Measurements from ENCODE around the gene FAM219B.
A peak's percentile ranks its signal among the peaks of the same experiment; 100 is the strongest.
"Not testable (repeated sequence)": the region's sequence is repeated elsewhere in the genome, so short reads cannot be mapped to it uniquely, and the experiment has no call there.

Gene FAM219B

DNA sequence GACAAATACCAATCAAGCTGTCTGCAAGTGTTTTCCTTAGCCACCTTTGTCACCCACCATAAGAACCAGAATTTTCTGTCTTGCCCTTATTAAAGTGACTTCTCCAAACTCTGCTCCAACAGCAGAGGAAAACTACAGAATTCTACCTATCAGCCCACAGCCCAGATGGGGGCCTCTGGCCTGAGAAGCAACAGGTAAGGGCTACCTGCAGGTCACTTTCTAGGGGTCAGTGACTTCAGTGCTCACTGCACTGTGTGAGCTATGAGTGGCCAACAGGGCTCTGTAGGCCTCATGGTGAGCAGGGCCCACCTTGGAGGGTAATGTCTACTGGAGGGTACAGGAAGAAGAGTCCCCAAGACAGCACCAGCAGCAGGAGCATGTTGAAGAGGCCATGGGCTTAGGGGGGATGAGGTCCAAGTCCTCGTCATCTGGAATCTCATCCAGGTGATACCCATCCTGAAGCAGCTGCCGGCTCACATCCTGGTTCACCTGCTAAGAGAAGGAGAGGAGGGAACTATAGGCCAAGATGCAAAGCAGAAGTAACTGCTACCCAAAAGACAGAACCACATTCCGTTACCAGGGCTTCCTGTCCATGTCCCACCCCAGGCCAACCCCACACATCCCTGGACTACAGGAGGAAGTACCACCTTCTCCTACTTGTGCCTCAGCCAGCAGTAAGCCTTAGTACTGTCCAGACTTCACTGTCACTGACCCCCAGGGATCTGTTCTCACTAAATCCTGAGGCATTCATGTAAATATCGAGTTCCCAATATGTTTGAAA, 4.2 kb downstream of the FAM219B start:
- Histone ChIP-seq H3K18ac (ENCODE audit: low read length) (no peak overlapping the region), H3K79me1 (ENCODE audit: low read length) (peaks cover 10% of the 10 kb centered on the region), H3K56ac (ENCODE audit: low read length) (no peak overlapping the region), H2AK5ac (ENCODE audit: low read length) (no peak overlapping the region), H3K9ac (ENCODE audit: low read length) (no peak overlapping the region), H3K4me2 (ENCODE audit: low read length) (no peak overlapping the region), H3K23ac (ENCODE audit: low read length) (no peak overlapping the region), H3K4ac (ENCODE audit: low read depth, low read length) (no peak overlapping the region), H2BK5ac (ENCODE audit: low read length) (no peak overlapping the region), H3K79me2 (ENCODE audit: control insufficient read depth, insufficient read depth, low read length) (peaks cover 10% of the 10 kb centered on the region), H3K4me1 (ENCODE audit: control insufficient read depth, low read depth, low read length) (peaks cover 3% of the 10 kb centered on the region), H2BK15ac (replicated peaks; ENCODE audit: low read depth) (no peak overlapping the region), H4K8ac (ENCODE audit: low read depth, low read length) (no peak overlapping the region), H2BK120ac (ENCODE audit: low read depth, low read length) (no peak overlapping the region), H3K36me3 (ENCODE audit: control insufficient read depth, insufficient read depth, low read length) (peaks cover 19% of the 10 kb centered on the region), H3K4me3 (ENCODE audit: low read length) (no peak overlapping the region), H3K27me3 (ENCODE audit: insufficient read depth, low read length, poor library complexity) (no peaks in the 10 kb centered on the region), H3K27ac (ENCODE audit: low read depth, low read length) (no peak overlapping the region), H4K5ac (ENCODE audit: low read length) (no peak overlapping the region)
- no CpG with 5 or more reads among the region's 4 CpGs for WGBS (ENCODE audit: extremely low coverage, insufficient coverage, low lambda C conversion rate)
- DNase-seq = no peak

DNA sequence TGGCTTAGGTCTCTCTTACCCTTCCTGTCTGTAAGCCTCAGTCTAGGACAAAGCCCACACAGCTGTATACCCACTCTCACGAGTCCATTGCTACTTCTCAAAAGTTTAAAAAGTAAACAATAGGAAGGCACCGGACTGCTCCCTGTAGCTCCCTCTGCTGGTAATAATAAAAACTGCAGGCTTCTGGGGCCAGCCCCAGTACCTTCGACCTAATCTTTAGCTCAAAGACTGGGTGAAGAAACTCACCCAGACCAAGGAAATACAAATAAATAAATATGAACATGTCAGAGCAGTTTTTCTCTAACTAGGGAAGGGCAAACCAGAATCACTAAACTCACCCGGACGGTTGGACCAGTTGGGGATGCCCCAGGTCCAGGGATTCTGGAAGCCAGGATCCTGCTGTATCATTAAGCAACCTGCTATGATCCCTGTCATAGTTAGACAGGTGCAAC, 5.0 kb downstream of the FAM219B start:
- Histone ChIP-seq H2BK5ac (ENCODE audit: low read length) (no peak overlapping the region), H2BK120ac (ENCODE audit: low read depth, low read length) (no peak overlapping the region), H4K5ac (ENCODE audit: low read length) (no peak overlapping the region), H3K9ac (ENCODE audit: low read length) (no peak overlapping the region), H3K36me3 (ENCODE audit: control insufficient read depth, insufficient read depth, low read length) (peaks cover 19% of the 10 kb centered on the region), H3K18ac (ENCODE audit: low read length) (no peak overlapping the region), H4K8ac (ENCODE audit: low read depth, low read length) (no peak overlapping the region), H3K4me3 (ENCODE audit: low read length) (no peak overlapping the region), H3K27me3 (ENCODE audit: insufficient read depth, low read length, poor library complexity) (no peaks in the 10 kb centered on the region), H3K56ac (ENCODE audit: low read length) (no peak overlapping the region), H3K4me2 (ENCODE audit: low read length) (no peak overlapping the region), H2AK5ac (ENCODE audit: low read length) (no peak overlapping the region), H2BK15ac (replicated peaks; ENCODE audit: low read depth) (no peak overlapping the region), H3K4ac (ENCODE audit: low read depth, low read length) (no peak overlapping the region), H3K23ac (ENCODE audit: low read length) (no peak overlapping the region), H3K4me1 (ENCODE audit: control insufficient read depth, low read depth, low read length) (peaks cover 3% of the 10 kb centered on the region), H3K79me2 (ENCODE audit: control insufficient read depth, insufficient read depth, low read length) (peaks cover 10% of the 10 kb centered on the region), H3K79me1 (ENCODE audit: low read length) (peaks cover 10% of the 10 kb centered on the region), H3K27ac (ENCODE audit: low read depth, low read length) (no peak overlapping the region)
- WGBS (ENCODE audit: extremely low coverage, insufficient coverage, low lambda C conversion rate) = no CpG with 5 or more reads among the region's 5 CpGs
- DNase-seq = peak; percentile 49

DNA sequence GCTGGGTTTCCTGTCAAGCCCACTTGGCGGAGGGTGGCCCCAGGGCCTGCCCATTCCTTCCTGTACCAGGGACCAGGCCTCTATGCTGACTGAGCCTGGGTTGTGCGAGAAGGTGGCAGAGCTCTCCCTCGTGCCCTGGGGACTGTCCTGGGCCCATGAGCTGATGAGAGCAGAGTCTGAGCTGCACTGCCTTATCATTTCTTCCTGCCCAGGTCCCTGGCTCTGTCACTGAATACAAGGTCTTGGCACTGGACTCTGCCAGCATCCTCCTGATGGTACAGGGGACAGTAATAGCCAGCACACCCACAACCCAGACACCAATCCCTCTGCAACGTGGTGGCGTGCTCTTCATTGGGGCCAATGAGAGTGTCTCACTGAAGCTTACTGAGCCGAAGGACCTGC, 9.3 kb downstream of the FAM219B start:
- H3K56ac ChIP-seq (ENCODE audit: low read length) = no peak overlapping the region
- H4K5ac ChIP-seq (ENCODE audit: low read length) = no peak overlapping the region
- H3K36me3 ChIP-seq (ENCODE audit: control insufficient read depth, insufficient read depth, low read length) = peaks cover 10% of the 10 kb centered on the region

DNA sequence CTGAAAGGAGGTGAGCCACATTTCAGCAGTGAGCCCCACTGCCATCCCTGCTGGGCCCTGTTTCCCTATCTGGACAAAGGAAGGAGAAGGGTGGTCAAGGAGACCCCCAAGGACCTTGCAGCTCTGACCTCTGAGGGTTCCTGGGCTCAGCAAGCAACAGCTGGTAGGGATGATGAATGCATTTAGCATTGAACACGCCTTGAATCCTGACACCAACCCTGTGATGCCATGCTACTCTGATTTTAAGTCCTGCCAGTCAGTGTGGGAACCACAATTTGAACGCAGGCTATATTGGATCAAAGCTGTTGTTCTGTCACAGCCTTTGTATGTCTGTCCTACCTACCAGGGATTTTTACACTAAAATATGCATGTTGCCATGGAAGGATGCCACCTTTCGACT, 10.3 kb downstream of the FAM219B start:
- no peaks in the 10 kb centered on the region for H3K27me3 ChIP-seq (ENCODE audit: insufficient read depth, low read length, poor library complexity)
- H3K79me2 ChIP-seq (ENCODE audit: control insufficient read depth, insufficient read depth, low read length) = no peaks in the 10 kb centered on the region
- no peak overlapping the region for H2BK5ac ChIP-seq (ENCODE audit: low read length)
- no peak for DNase-seq
- H4K5ac ChIP-seq (ENCODE audit: low read length) = no peak overlapping the region
- no peak overlapping the region for H3K4me3 ChIP-seq (ENCODE audit: low read length)
- no CpG with 5 or more reads among the region's 3 CpGs for WGBS (ENCODE audit: extremely low coverage, insufficient coverage, low lambda C conversion rate)
- no peak overlapping the region for H3K4ac ChIP-seq (ENCODE audit: low read depth, low read length)
- H2AK5ac ChIP-seq (ENCODE audit: low read length) = no peak overlapping the region
- no peak overlapping the region for H3K23ac ChIP-seq (ENCODE audit: low read length)
- H3K79me1 ChIP-seq (ENCODE audit: low read length) = no peaks in the 10 kb centered on the region
- no peak overlapping the region for H3K27ac ChIP-seq (ENCODE audit: low read depth, low read length)
- H4K8ac ChIP-seq (ENCODE audit: low read depth, low read length) = no peak overlapping the region
- H3K56ac ChIP-seq (ENCODE audit: low read length) = no peak overlapping the region
- no peak overlapping the region for H3K9ac ChIP-seq (ENCODE audit: low read length)
- H3K18ac ChIP-seq (ENCODE audit: low read length) = no peak overlapping the region
- no peaks in the 10 kb centered on the region for H3K4me1 ChIP-seq (ENCODE audit: control insufficient read depth, low read depth, low read length)
- H3K4me2 ChIP-seq (ENCODE audit: low read length) = no peak overlapping the region
- H3K36me3 ChIP-seq (ENCODE audit: control insufficient read depth, insufficient read depth, low read length) = peaks cover 10% of the 10 kb centered on the region
- no peak overlapping the region for H2BK120ac ChIP-seq (ENCODE audit: low read depth, low read length)
- no peak overlapping the region for H2BK15ac ChIP-seq (replicated peaks; ENCODE audit: low read depth)

More for the DNA sequence above, 9.3 kb downstream of the FAM219B start:
- Histone ChIP-seq H3K27ac (ENCODE audit: low read depth, low read length) (no peak overlapping the region), H3K79me1 (ENCODE audit: low read length) (no peaks in the 10 kb centered on the region), H4K8ac (ENCODE audit: low read depth, low read length) (no peak overlapping the region), H2BK15ac (replicated peaks; ENCODE audit: low read depth) (no peak overlapping the region), H2BK5ac (ENCODE audit: low read length) (no peak overlapping the region), H2AK5ac (ENCODE audit: low read length) (no peak overlapping the region), H3K27me3 (ENCODE audit: insufficient read depth, low read length, poor library complexity) (no peaks in the 10 kb centered on the region), H3K18ac (ENCODE audit: low read length) (no peak overlapping the region), H3K4ac (ENCODE audit: low read depth, low read length) (no peak overlapping the region), H3K9ac (ENCODE audit: low read length) (no peak overlapping the region), H3K4me2 (ENCODE audit: low read length) (no peak overlapping the region), H2BK120ac (ENCODE audit: low read depth, low read length) (no peak overlapping the region), H3K4me1 (ENCODE audit: control insufficient read depth, low read depth, low read length) (no peaks in the 10 kb centered on the region), H3K4me3 (ENCODE audit: low read length) (no peak overlapping the region), H3K79me2 (ENCODE audit: control insufficient read depth, insufficient read depth, low read length) (no peaks in the 10 kb centered on the region), H3K23ac (ENCODE audit: low read length) (no peak overlapping the region)
- no peak for DNase-seq
- WGBS (ENCODE audit: extremely low coverage, insufficient coverage, low lambda C conversion rate) = no CpG with 5 or more reads among the region's 6 CpGs

DNA sequence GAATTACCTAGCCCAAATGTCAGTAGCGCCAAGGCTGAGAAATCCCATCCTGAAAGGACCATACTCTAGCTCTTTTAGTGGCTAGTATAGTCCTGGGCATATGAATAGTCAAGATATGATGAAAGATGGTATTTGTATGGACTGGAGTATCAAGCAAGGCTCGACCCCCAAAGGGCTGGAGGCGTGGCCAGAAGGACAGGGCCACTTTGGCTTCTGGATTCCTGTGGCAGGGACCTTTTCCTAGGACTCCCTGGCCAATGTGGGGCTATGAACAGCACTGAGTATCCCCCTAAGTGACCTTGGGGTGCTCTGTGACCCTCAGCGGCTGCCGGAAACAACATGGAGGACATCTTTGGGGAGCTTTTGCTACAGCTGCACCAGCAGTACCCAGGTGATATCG, 10.8 kb downstream of the FAM219B start:
- Histone ChIP-seq H2AK5ac (ENCODE audit: low read length) (no peak overlapping the region), H3K9ac (ENCODE audit: low read length) (no peak overlapping the region), H3K36me3 (ENCODE audit: control insufficient read depth, insufficient read depth, low read length) (peaks cover 10% of the 10 kb centered on the region), H3K4me3 (ENCODE audit: low read length) (no peak overlapping the region), H2BK120ac (ENCODE audit: low read depth, low read length) (no peak overlapping the region), H2BK15ac (replicated peaks; ENCODE audit: low read depth) (no peak overlapping the region), H3K27ac (ENCODE audit: low read depth, low read length) (no peak overlapping the region), H3K4me1 (ENCODE audit: control insufficient read depth, low read depth, low read length) (no peaks in the 10 kb centered on the region), H2BK5ac (ENCODE audit: low read length) (no peak overlapping the region), H3K79me2 (ENCODE audit: control insufficient read depth, insufficient read depth, low read length) (no peaks in the 10 kb centered on the region), H3K23ac (ENCODE audit: low read length) (no peak overlapping the region), H3K4me2 (ENCODE audit: low read length) (no peak overlapping the region), H3K56ac (ENCODE audit: low read length) (no peak overlapping the region), H4K8ac (ENCODE audit: low read depth, low read length) (no peak overlapping the region), H3K79me1 (ENCODE audit: low read length) (no peaks in the 10 kb centered on the region), H4K5ac (ENCODE audit: low read length) (no peak overlapping the region), H3K27me3 (ENCODE audit: insufficient read depth, low read length, poor library complexity) (no peaks in the 10 kb centered on the region), H3K4ac (ENCODE audit: low read depth, low read length) (no peak overlapping the region), H3K18ac (ENCODE audit: low read length) (no peak overlapping the region)
- WGBS (ENCODE audit: extremely low coverage, insufficient coverage, low lambda C conversion rate) = no CpG with 5 or more reads among the region's 6 CpGs
- DNase-seq = no peak

DNA sequence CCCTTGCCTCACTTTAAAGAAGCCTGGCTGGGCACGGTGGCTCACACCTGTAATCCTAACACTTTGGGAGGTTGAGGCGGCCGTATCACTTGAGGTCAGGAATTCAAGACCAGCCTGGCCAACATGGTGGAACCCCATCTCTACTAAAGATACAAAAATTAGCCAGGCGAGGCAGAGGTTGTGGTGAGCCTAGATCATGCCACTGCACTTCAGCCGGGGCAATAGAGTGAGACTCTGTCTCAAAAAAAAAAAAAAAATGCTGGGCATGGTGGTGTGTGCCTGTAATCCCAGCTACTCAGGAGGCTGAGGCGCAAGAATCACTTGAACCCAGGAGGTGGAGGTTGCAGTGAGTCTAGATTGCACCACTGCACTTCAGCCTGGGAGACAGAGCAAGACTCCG, 12.3 kb downstream of the FAM219B start:
- not testable (repeated sequence) for H3K79me2 ChIP-seq (ENCODE audit: control insufficient read depth, insufficient read depth, low read length); H3K36me3 ChIP-seq (ENCODE audit: control insufficient read depth, insufficient read depth, low read length); DNase-seq; H3K4me3 ChIP-seq (ENCODE audit: low read length); H2BK15ac ChIP-seq (replicated peaks; ENCODE audit: low read depth); H4K8ac ChIP-seq (ENCODE audit: low read depth, low read length); H3K56ac ChIP-seq (ENCODE audit: low read length); H3K9ac ChIP-seq (ENCODE audit: low read length); H3K4me1 ChIP-seq (ENCODE audit: control insufficient read depth, low read depth, low read length); H3K27ac ChIP-seq (ENCODE audit: low read depth, low read length); H3K18ac ChIP-seq (ENCODE audit: low read length); H3K4me2 ChIP-seq (ENCODE audit: low read length); H3K79me1 ChIP-seq (ENCODE audit: low read length); H2BK120ac ChIP-seq (ENCODE audit: low read depth, low read length); H2AK5ac ChIP-seq (ENCODE audit: low read length); H2BK5ac ChIP-seq (ENCODE audit: low read length); H3K23ac ChIP-seq (ENCODE audit: low read length); H3K27me3 ChIP-seq (ENCODE audit: insufficient read depth, low read length, poor library complexity); H3K4ac ChIP-seq (ENCODE audit: low read depth, low read length); H4K5ac ChIP-seq (ENCODE audit: low read length)
- WGBS (ENCODE audit: extremely low coverage, insufficient coverage, low lambda C conversion rate) = no CpG with 5 or more reads among the region's 7 CpGs

Measured in mesendoderm (in vitro differentiated cells).